CD4-positive, alpha-beta T cell treated with Interleukin-17A for 1 hour (primary cell): ENCODE results near the gene LYZL2.

Source experiments
- DNase-seq: peaks from one replicate; pipeline ENCODE4 v3.0.0-alpha.2; 2020

The LYZL2 gene

GRCh38 chr10:30589441-30589840, 40.1 kb downstream of the LYZL2 start:
- no peak for DNase-seq

GRCh38 chr10:30587522-30588031, 42.0 kb downstream of the LYZL2 start:
- peak; percentile 10 for DNase-seq

- DNase-seq, result no peak
Observed at GRCh38 chr10:30586828-30587227, 42.7 kb downstream of the LYZL2 start.

- peak; percentile 25 for DNase-seq
Observed at GRCh38 chr10:30583778-30584415, 45.7 kb downstream of the LYZL2 start.

- peak; percentile 39 for DNase-seq
Observed at GRCh38 chr10:30581779-30582380, 47.7 kb downstream of the LYZL2 start.

GRCh38 chr10:30580676-30581075, 48.9 kb downstream of the LYZL2 start:
- no peak for DNase-seq

- no peak for DNase-seq
Observed at GRCh38 chr10:30580241-30580640, 49.3 kb downstream of the LYZL2 start.

- no peak for DNase-seq
Observed at GRCh38 chr10:30579574-30579973, 50.0 kb downstream of the LYZL2 start.

GRCh38 chr10:30577048-30577447, 52.5 kb downstream of the LYZL2 start:
- DNase-seq, result no peak

GRCh38 chr10:30576641-30577040, 52.9 kb downstream of the LYZL2 start:
- DNase-seq, result no peak

GRCh38 chr10:30574432-30574796, 55.1 kb downstream of the LYZL2 start:
- DNase-seq, result no peak

GRCh38 chr10:30573721-30574431, 55.7 kb downstream of the LYZL2 start:
- no peak for DNase-seq

- DNase-seq, result no peak
Observed at GRCh38 chr10:30565449-30565848, 64.1 kb downstream of the LYZL2 start.

- DNase-seq, result no peak
Observed at GRCh38 chr10:30562787-30563186, 66.8 kb downstream of the LYZL2 start.
